ENCODE data around the gene MTERF4. TPM values are rescaled to one million over a fixed set of nuclear protein-coding genes. Genes with fewer than 3 reads are reported as not detected.

The MTERF4 gene
- total RNA-seq, 1 donor from 2014 or later, result 42.2 TPM

- H3K9me3 Mint-ChIP-seq, result no peaks in the 10 kb centered on the region
- H3K4me1 Mint-ChIP-seq, result peaks cover 15% of the 10 kb centered on the region
- no peak overlapping the region for H3K4me3 Mint-ChIP-seq
- Histone ChIP-seq H3K9ac (no peak overlapping the region), H3K36me3 (no peaks in the 10 kb centered on the region), H3K4me1 (no peaks in the 10 kb centered on the region), H3K27me3 (no peaks in the 10 kb centered on the region), H3F3A (ENCODE audit: low read depth) (no peaks in the 10 kb centered on the region), H2AFZ (replicated peaks) (no peak overlapping the region), H3K4me2 (no peak overlapping the region), H3K9me3 (ENCODE audit: low read depth) (no peaks in the 10 kb centered on the region), H4K20me1 (ENCODE audit: low read depth) (peaks cover 3% of the 10 kb centered on the region), H3K27ac (no peak overlapping the region), H3K4me3 (no peak overlapping the region), H3K79me2 (ENCODE audit: low read depth) (no peaks in the 10 kb centered on the region)
- no peaks in the 10 kb centered on the region for H3K27me3 Mint-ChIP-seq (ENCODE audit: insufficient read depth, low read depth)
- no peak for DNase-seq (ENCODE audit: low spot score)
- H3K36me3 Mint-ChIP-seq, result peaks cover 4% of the 10 kb centered on the region
- no peak overlapping the region for H3K27ac Mint-ChIP-seq
- TF ChIP-seq EZH2phosphoT487 (IDR thresholded peaks at IDR 0.05) (no peak), EZH2 (IDR thresholded peaks at IDR 0.05) (no peak)
Observed at GRCh38 chr2:241139531-241140444, 37.7 kb upstream of the MTERF4 start.

GRCh38 chr2:241138471-241138870, 36.4 kb upstream of the MTERF4 start:
- H3F3A ChIP-seq (ENCODE audit: low read depth), result no peaks in the 10 kb centered on the region
- peaks cover 4% of the 10 kb centered on the region for H3K36me3 Mint-ChIP-seq
- H3K27ac ChIP-seq, result no peak overlapping the region
- H3K27ac Mint-ChIP-seq, result no peak overlapping the region
- H3K4me3 Mint-ChIP-seq, result no peak overlapping the region
- TF ChIP-seq EZH2 (IDR thresholded peaks at IDR 0.05) (no peak), EZH2phosphoT487 (IDR thresholded peaks at IDR 0.05) (no peak), CTCF (IDR thresholded peaks at IDR 0.05) (no peak)
- no peaks in the 10 kb centered on the region for H3K27me3 ChIP-seq
- peaks cover 3% of the 10 kb centered on the region for H4K20me1 ChIP-seq (ENCODE audit: low read depth)
- DNase-seq (ENCODE audit: low spot score), result no peak
- H3K9ac ChIP-seq, result no peak overlapping the region
- H3K4me1 Mint-ChIP-seq, result peaks cover 15% of the 10 kb centered on the region
- no peak overlapping the region for H3K4me3 ChIP-seq
- no peaks in the 10 kb centered on the region for H3K27me3 Mint-ChIP-seq (ENCODE audit: insufficient read depth, low read depth)
- H3K4me1 ChIP-seq, result no peaks in the 10 kb centered on the region
- H3K79me2 ChIP-seq (ENCODE audit: low read depth), result no peaks in the 10 kb centered on the region
- no peaks in the 10 kb centered on the region for H3K9me3 ChIP-seq (ENCODE audit: low read depth)
- no peaks in the 10 kb centered on the region for H3K9me3 Mint-ChIP-seq
- H3K36me3 ChIP-seq, result no peaks in the 10 kb centered on the region
- no peak overlapping the region for H3K4me2 ChIP-seq
- H2AFZ ChIP-seq (replicated peaks), result no peak overlapping the region

DNA sequence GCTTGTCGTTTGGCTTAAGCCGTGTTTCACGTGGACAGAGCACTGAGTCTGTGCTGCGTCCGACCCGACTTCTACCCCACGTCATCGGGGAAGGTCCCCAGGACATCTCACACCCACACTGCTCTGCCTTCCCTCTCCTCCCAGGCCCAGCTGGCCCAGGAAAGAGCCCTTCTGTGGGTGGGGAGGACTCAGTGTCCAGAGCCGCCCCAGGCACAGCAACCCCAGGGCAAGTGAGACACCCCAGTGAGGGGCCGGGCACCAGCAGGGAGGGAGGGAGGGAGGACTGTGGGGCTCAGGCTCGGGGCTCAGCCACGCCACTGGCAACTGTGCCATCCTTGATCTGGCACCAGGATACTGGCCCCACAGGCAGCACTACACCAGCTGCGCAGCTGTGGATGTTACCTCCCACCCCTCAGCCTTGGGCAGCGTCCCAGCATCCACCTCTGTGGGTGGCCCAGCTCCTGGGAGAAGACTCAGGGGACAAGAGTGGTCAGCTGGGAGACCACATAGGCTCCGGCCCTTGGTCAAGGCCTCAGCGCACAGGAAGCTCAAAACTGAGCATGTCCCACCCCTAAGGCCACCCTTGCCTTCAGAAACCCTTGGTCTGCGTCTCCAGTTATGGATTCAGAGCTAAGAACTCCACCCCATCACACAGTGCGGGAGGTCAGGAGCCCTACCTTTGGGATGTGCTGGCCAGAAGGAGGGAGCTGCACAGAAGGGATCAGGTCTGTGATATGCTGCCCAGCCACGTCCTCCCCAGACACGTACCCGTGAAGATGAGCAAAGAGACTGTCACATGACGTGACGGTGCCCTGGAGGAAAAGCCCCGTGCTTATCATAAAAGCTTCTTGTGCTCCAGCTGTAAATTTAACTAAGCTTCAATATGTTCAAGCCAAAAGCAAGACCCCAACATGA, 35.4 kb upstream of the MTERF4 start:
- H3K36me3 Mint-ChIP-seq, result peaks cover 7% of the 10 kb centered on the region
- no peak overlapping the region for H2AFZ ChIP-seq (replicated peaks)
- no peaks in the 10 kb centered on the region for H3K9me3 Mint-ChIP-seq
- H3K36me3 ChIP-seq, result no peaks in the 10 kb centered on the region
- no peak overlapping the region for H3K4me3 ChIP-seq
- H3K27me3 Mint-ChIP-seq (ENCODE audit: insufficient read depth, low read depth), result no peaks in the 10 kb centered on the region
- peaks cover 10% of the 10 kb centered on the region for H3K4me1 Mint-ChIP-seq
- no peak for TF ChIP-seq EZH2phosphoT487 (IDR thresholded peaks at IDR 0.05)
- no peak for TF ChIP-seq EZH2 (IDR thresholded peaks at IDR 0.05)
- TF ChIP-seq CTCF (IDR thresholded peaks at IDR 0.05), result no peak
- no peaks in the 10 kb centered on the region for H3K27me3 ChIP-seq
- no peak overlapping the region for H3K9ac ChIP-seq
- no peak overlapping the region for H3K27ac Mint-ChIP-seq
- H4K20me1 ChIP-seq (ENCODE audit: low read depth), result peaks cover 2% of the 10 kb centered on the region
- H3K27ac ChIP-seq, result no peak overlapping the region
- H3K4me1 ChIP-seq, result no peaks in the 10 kb centered on the region
- DNase-seq (ENCODE audit: low spot score), result no peak
- H3K79me2 ChIP-seq (ENCODE audit: low read depth), result no peaks in the 10 kb centered on the region
- H3K9me3 ChIP-seq (ENCODE audit: low read depth), result no peaks in the 10 kb centered on the region
- H3F3A ChIP-seq (ENCODE audit: low read depth), result no peaks in the 10 kb centered on the region
- H3K4me3 Mint-ChIP-seq, result no peak overlapping the region
- no peak overlapping the region for H3K4me2 ChIP-seq

Data from neural progenitor cell (in vitro differentiated cells).